Activated T-helper 17 cell treated with anti-CD3 and anti-CD28 coated beads, Interleukin-2, amount 50 U/mL, for 72 hours (primary cell): ENCODE data around the gene MOB3A. TPM values are rescaled to one million over a fixed set of nuclear protein-coding genes. Genes with fewer than 3 reads are reported as not detected.
"Not testable (repeated sequence)": the region's sequence is repeated elsewhere in the genome, so short reads cannot be mapped to it uniquely, and the experiment has no call there.

Source experiments
- ATAC-seq: fragments of 150-1000 bp; cut with Tn5 transposase; replicated peaks from 2 replicates; pipeline ENCODE4 v1.10.0; 2021; ENCODE audit warnings: mild to moderate bottlenecking, moderate library complexity
- H3K27ac Mint-ChIP-seq: one replicate; pipeline ENCODE4 v1.8.0; 2022; ENCODE audit warnings: mixed read lengths
- H3K27me3 Mint-ChIP-seq: one replicate; pipeline ENCODE4 v1.8.0; 2022; ENCODE audit warnings: mixed read lengths
- H3K36me3 Mint-ChIP-seq: one replicate; pipeline ENCODE4 v1.8.0; 2022; ENCODE audit warnings: low read depth, mild to moderate bottlenecking, mixed read lengths
- H3K4me1 Mint-ChIP-seq: one replicate; pipeline ENCODE4 v1.8.0; 2022; ENCODE audit warnings: mixed read lengths
- H3K4me3 Mint-ChIP-seq: one replicate; pipeline ENCODE4 v1.8.0; 2022; ENCODE audit warnings: mild to moderate bottlenecking, mixed read lengths
- H3K9me3 Mint-ChIP-seq: one replicate; pipeline ENCODE4 v1.8.0; 2022; ENCODE audit warnings: mixed read lengths
- total RNA-seq, 2 donors: library from RNA; stranded (reverse); gene quantifications; one replicate each; pipeline ENCODE4 v1.2.3, GENCODE V29; 2022

Gene MOB3A
- total RNA-seq, 2 donors from 2014 or later = 271 to 387 TPM

DNA sequence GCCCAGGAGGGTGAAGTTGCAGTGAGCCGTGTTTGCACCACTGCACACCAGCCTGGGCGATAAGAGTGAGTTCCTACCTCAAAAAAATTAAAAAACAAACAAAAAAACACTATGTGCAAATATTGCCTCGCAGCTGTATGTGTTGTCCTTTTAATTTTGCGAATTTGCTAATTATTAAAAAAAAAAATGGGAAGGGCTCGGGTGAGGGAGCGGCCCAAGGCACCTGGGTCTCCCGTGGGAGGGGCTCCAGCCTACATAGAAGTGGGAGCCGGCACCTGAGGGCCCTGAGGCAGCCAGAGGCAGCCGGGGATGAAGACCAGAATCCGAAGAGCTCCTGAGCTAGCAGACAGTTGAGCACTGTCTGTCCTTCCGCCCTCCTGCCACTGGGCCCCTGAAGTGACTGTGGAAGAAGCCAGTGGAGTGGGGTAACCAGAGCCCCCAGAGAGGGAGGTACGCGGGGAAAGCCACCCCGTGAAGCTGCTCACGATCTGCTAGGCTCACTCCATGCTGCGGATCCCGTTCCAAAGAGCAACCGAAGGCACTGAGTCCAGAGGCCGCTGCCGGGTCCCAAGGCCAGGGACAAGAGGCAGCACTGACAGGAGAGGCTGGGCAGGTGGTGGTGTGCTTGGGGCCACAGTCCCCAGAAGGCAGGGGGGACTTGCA, 7.0 kb upstream of the MOB3A start:
- H3K27ac Mint-ChIP-seq = no peak overlapping the region
- ATAC-seq = no peak
- H3K36me3 Mint-ChIP-seq = peaks cover 77% of the 10 kb centered on the region
- H3K4me3 Mint-ChIP-seq = no peak overlapping the region
- H3K27me3 Mint-ChIP-seq = no peaks in the 10 kb centered on the region
- H3K9me3 Mint-ChIP-seq = no peaks in the 10 kb centered on the region
- peaks cover 7% of the 10 kb centered on the region for H3K4me1 Mint-ChIP-seq

DNA sequence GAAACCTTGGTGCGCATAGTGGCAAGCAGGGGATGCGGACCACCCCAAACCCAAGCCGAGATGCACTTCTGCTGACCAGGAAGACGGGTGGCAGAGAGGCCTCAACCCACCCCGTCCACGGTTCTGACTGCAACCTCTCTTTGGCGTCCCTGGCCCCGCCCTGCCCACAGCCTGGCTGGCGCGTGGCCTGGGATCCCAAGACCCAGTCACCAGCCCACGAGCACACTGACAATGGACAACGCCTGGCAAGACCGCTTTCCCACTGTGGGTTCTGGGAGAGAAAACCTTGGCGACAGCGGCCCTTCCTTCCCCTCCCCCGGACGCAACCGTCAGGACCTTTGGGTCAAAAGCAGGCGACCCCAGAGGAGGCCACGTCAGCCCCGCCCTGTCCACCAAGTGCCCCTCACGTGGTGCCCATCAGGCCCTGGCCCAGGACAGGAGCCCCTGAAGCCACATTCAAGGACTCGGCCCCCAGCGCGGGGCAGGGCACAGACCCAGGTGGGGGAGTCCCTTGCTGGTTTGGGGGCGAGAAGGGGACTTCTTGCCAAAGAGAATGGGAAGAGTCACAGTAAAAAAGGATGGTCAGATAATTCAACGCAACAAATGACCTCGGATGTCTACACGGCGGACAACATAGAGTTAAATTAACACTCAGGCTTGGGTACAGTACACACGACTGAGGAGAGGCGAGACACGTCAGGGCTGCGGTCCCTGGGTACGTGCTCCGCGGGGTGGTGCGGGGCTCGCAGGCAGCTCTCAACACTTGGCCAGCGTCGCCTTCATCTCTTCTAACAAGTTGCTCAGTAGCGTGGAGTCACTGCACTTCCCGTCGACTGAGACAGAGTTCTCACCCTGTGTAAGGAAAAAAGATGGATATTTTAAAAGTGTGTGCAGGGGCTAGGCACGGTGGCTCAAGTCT, 5.5 kb upstream of the MOB3A start:
- Mint-ChIP-seq H3K27me3 (no peaks in the 10 kb centered on the region), H3K36me3 (peaks cover 62% of the 10 kb centered on the region), H3K9me3 (no peaks in the 10 kb centered on the region), H3K27ac (no peak overlapping the region), H3K4me3 (no peak overlapping the region), H3K4me1 (peaks cover 7% of the 10 kb centered on the region)
- ATAC-seq = no peak

DNA sequence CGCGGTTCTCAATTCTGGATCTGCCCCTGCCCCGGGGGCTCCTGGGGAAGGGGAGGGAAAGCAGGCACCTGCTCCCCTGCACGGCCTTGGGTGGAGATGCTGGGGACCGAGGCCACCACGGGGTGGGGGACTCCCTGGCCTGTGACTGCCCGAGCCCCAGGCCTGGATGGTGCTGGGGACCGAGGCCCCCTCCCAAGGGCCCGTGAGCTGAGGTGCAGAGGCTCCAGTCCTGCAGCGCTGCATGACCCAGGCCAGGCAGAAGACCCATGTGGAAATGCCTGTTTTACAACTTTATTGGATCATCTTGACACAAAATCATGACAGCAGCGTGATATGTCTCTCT, 4.6 kb upstream of the MOB3A start:
- H3K9me3 Mint-ChIP-seq = no peaks in the 10 kb centered on the region
- peaks cover 7% of the 10 kb centered on the region for H3K4me1 Mint-ChIP-seq
- H3K4me3 Mint-ChIP-seq = no peak overlapping the region
- H3K36me3 Mint-ChIP-seq = peaks cover 57% of the 10 kb centered on the region
- no peak overlapping the region for H3K27ac Mint-ChIP-seq
- no peak for ATAC-seq
- H3K27me3 Mint-ChIP-seq = no peaks in the 10 kb centered on the region

DNA sequence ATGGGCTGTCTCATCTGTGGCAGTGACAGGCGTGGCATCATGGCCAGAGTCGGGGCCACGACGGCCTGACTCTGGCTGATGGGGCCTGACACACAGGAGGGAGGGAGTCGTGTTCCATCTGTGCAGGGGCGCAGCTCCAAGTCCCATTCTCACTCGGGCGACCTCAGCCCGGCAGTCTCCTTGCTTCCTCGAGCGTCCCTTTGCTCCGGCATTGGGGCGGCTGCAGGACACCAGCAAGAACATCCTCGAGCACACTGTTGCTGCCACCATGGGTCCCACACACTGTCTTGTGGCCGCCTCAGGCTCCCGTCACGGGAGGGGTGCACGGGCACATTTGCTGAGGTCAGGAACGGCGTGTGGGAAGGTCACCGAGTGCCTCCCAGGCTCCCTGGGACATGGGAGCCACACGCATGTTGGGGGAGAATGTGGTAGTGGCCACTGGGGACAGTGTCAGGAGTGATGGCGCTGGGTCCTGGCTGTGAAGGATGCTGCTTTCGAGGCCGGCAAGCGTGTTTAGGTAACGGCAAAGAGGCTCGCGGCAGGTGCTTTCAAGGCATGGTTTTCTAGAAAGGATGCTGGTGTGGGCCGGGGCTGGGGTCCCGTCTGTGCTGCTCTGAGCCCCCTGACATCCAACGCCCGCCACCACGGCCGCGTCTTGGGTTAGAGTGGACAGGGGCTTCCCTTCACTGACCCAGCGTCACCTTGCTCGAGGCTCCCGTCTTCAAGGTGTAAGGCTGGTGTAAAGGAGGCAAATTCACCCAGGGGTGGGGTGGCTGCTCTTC, 4.0 kb upstream of the MOB3A start:
- Mint-ChIP-seq H3K36me3 (peaks cover 57% of the 10 kb centered on the region), H3K4me3 (no peak overlapping the region), H3K27me3 (no peaks in the 10 kb centered on the region), H3K9me3 (no peaks in the 10 kb centered on the region), H3K4me1 (peaks cover 7% of the 10 kb centered on the region), H3K27ac (no peak overlapping the region)
- ATAC-seq = no peak

DNA sequence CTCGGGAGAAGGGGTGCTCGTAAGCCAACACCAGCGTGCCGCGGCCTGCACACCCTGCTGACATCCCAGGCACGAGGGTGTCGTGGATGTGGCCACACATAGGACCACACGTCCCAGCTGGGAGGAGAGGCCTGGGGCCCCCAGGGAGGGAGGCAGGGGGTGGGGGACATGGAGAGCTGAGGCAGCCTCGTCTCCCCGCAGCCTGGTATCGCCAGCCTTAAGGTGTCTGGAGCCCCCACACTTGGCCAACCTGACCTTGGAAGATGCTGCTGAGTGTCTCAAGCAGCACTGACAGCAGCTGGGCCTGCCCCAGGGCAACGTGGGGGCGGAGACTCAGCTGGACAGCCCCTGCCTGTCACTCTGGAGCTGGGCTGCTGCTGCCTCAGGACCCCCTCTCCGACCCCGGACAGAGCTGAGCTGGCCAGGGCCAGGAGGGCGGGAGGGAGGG, 3.0 kb upstream of the MOB3A start:
- Mint-ChIP-seq H3K4me1 (peaks cover 10% of the 10 kb centered on the region), H3K9me3 (peaks cover 3% of the 10 kb centered on the region)
- ATAC-seq = no peak

DNA sequence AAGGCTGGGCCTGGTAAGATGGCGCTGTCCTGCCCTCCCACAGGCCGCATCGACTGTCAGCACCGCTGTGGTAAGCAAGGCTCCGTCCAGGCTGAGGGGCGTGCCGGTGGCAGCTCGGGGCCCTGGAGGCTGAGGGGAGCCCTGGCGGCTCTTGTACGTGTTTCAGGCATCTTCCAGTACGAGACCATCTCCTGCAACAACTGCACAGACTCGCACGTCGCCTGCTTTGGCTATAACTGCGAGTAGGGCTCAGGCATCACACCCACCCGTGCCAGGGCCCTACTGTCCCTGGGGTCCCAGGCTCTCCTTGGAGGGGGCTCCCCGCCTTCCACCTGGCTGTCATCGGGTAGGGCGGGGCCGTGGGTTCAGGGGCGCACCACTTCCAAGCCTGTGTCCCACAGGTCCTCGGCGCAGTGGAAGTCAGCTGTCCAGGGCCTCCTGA, 1.8 kb upstream of the MOB3A start:
- H3K36me3 Mint-ChIP-seq = peaks cover 62% of the 10 kb centered on the region
- H3K27me3 Mint-ChIP-seq = no peaks in the 10 kb centered on the region
- H3K4me1 Mint-ChIP-seq = peaks cover 11% of the 10 kb centered on the region
- H3K27ac Mint-ChIP-seq = no peak overlapping the region
- H3K9me3 Mint-ChIP-seq = peaks cover 3% of the 10 kb centered on the region
- no peak for ATAC-seq
- peak overlapping the region; percentile 83 for H3K4me3 Mint-ChIP-seq

More for the DNA sequence above, 3.0 kb upstream of the MOB3A start:
- Mint-ChIP-seq H3K27ac (no peak overlapping the region), H3K36me3 (peaks cover 57% of the 10 kb centered on the region), H3K4me3 (no peak overlapping the region), H3K27me3 (no peaks in the 10 kb centered on the region)

DNA sequence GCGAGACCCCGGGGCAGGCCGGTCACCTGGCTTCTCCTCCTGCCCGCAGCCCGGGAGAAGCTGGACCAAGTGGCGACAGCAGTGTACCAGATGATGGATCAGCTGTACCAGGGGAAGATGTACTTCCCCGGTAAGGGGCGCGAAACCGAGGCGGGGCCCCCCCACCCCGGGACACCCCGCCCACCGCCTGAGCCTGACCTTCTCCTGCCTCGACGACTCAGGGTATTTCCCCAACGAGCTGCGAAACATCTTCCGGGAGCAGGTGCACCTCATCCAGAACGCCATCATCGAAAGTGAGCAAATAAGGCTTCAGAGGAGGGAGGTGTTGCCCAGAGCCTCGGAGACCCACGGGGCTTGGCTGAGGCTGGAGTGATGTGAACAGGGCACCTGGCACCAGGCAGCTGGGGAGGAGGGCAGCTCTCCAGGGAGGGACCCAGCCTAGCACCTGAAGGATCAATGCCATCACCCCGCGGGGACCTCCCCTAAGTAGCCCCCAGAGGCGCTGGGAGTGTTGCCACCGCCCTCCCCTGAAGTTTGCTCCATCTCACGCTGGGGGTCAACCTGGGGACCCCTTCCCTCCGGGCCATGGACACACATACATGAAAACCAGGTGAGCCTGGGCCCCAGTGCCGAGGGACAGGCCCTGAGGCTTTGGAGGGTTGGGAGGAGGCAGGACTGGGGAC, 1.2 kb upstream of the MOB3A start:
- Mint-ChIP-seq H3K9me3 (peaks cover 3% of the 10 kb centered on the region), H3K27ac (peak overlapping the region; percentile 80), H3K27me3 (no peaks in the 10 kb centered on the region), H3K36me3 (peaks cover 67% of the 10 kb centered on the region), H3K4me3 (peak overlapping the region; percentile 83), H3K4me1 (peaks cover 11% of the 10 kb centered on the region)
- peak; percentile 30 for ATAC-seq

DNA sequence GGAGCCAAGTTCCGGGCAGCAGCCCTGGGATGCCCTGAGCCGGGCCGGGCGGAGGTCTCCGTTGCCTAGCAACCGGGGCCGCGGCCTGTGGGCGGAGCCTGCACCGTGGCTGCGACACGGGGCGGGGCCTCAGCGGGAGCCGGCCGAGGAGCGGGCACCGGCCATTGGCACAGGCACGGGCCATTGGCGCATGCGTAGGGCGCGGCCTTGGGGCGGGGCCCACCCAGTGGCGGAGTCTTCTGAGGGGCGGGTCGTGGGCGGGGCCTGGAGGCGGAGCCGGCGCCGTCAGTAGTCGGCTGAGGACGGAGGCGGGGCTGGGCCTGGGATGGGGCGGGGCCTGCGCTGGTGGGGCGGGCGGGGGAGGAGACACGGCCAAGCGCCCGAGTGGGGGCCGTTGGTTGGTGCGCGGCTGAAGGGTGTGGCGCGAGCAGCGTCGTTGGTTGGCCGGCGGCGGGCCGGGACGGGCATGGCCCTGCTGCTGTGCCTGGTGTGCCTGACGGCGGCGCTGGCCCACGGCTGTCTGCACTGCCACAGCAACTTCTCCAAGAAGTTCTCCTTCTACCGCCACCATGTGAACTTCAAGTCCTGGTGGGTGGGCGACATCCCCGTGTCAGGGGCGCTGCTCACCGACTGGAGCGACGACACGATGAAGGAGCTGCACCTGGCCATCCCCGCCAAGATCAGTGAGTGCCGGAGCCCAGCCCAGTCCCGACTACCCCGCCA, 515 bp upstream of the MOB3A start, which contains the start of gene IZUMO4:
Gene IZUMO4, plus strand, starts transcription at position 436 of the 723 bp plus-strand sequence. Its CDS starts 31 bp downstream, at position 467.
- peak within 1 kb of the TSS; percentile 98 for H3K27ac Mint-ChIP-seq
- H3K36me3 Mint-ChIP-seq = peaks cover 67% of the 10 kb centered on the region
- no peaks in the 10 kb centered on the region for H3K27me3 Mint-ChIP-seq
- H3K9me3 Mint-ChIP-seq = peaks cover 3% of the 10 kb centered on the region
- ATAC-seq = peak; percentile 82
- peak within 1 kb of the TSS; percentile 96 for H3K4me3 Mint-ChIP-seq
- H3K4me1 Mint-ChIP-seq = peaks cover 11% of the 10 kb centered on the region

DNA sequence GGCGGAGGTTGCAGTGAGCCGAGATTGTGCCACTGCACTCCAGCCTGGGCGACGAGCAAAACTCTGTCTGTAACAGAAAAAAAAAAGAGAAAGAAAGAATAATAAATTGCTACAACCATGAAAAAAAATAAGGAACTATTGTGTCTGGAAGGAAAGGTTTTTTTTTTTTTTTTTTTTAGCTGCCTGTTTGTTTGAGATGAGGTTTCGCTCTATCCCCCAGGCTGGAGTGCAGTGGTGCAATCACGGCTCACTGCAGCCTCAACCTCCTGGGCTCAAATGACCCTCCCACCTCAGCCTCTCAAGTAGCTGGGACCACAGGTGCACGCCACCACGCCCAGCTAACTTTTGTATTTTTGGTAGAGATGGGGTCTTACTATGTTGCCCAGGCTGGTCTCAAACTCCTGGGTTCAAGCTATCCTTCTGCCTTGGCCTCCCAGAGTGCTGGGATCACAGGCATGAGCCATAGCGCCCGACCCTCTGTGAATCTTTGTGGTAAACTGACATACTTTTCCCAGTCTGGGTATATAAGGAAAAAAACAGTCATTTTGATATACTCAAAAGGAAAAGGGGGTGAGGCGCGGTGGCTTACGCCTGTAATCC, 4.1 kb downstream of the MOB3A start:
- ATAC-seq, H3K9me3 Mint-ChIP-seq, H3K27ac Mint-ChIP-seq, H3K27me3 Mint-ChIP-seq: not testable (repeated sequence)
- peaks cover 37% of the 10 kb centered on the region for H3K4me1 Mint-ChIP-seq
- H3K36me3 Mint-ChIP-seq = peaks cover 88% of the 10 kb centered on the region
- peak overlapping the region; percentile 96 for H3K4me3 Mint-ChIP-seq

DNA sequence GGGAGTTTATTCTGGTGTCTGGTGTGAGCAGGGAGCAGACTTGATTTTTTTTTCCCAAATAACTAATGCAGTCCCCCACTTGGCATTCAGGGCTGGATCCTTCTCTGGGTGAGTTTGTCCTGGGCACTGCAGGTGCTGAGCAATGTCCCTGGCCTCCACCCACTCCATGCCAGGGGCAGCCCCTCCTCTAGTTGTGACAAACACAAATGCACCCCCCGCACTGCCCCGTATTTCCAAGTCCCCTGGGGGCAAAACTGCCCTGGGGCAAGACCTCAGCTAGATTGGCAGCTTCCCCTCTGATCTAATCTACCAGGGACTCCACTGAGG, 6.4 kb downstream of the MOB3A start:
- Mint-ChIP-seq H3K36me3 (peaks cover 92% of the 10 kb centered on the region), H3K4me3 (peak overlapping the region; percentile 97), H3K27me3 (no peaks in the 10 kb centered on the region), H3K9me3 (peaks cover 10% of the 10 kb centered on the region), H3K27ac (peak overlapping the region; percentile 100), H3K4me1 (peaks cover 43% of the 10 kb centered on the region)
- no peak for ATAC-seq

DNA sequence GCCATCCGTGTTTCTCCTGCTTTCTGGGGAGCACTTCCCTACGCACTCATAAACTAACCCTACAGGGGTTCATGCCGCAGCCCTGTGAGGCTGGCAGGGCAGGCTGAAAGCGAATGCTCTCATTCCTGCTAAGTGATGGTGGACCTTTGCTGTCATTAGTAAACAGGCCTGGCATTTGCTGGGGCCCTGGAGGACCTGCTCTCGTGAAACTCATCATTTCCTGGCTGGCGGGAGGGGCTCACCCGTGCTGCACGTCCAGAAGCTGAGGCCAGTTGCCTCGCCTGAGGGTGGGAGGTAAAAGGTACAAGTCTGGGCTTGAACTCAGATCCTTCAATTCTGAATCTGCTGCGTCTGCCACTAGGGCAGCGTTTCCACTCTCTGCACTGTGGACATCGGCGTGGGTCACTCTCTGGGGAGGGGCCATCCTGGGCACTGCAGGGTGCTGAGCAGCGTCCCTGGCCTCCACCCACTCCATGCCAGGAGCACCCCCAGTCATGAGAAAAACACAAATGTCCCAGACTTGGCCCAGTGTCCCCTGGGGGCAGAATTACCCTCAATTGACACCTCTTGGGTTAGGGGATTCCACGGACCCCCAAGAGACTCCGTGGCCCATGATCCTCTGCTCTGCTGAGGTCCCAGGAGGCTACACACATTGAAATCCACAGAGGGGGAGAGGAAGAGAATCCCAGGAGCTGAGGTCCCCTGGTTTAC, 7.0 kb downstream of the MOB3A start:
- Mint-ChIP-seq H3K36me3 (peaks cover 92% of the 10 kb centered on the region), H3K4me1 (peaks cover 38% of the 10 kb centered on the region), H3K27me3 (no peaks in the 10 kb centered on the region), H3K4me3 (peak overlapping the region; percentile 97), H3K9me3 (peaks cover 7% of the 10 kb centered on the region), H3K27ac (peak overlapping the region; percentile 100)
- no peak for ATAC-seq

DNA sequence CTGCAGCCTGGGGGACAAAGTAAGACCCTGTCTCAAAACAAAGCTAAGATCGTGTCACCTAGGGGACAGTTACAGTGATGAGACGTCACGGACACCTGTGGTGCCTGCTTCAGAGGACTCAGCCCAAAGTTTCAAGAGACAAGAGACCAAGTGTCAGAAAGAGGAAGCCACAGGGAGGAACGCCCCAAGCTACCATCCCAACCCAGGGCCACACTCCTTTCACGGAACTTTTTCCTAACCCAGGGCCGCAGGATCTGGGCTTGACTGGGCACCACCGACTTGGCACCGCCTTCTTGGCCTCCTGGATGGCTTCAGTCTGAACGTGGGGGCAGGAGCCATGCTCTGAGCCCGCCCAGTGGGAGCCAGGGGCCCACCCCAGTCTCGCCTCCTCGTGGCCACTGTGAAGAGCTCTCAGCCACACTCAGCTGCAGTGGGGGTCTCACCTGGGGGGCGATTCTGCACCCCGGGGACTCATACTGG, 8.5 kb downstream of the MOB3A start:
- Mint-ChIP-seq H3K4me3 (peak overlapping the region; percentile 97), H3K9me3 (peaks cover 7% of the 10 kb centered on the region), H3K4me1 (peaks cover 32% of the 10 kb centered on the region), H3K27ac (peak overlapping the region; percentile 100), H3K27me3 (no peaks in the 10 kb centered on the region), H3K36me3 (peaks cover 92% of the 10 kb centered on the region)
- ATAC-seq = peak; percentile 15
